Fibroblast of the conjunctiva (primary cell): ENCODE data around the gene SNX8.
A peak's percentile ranks its signal among the peaks of the same experiment; 100 is the strongest.
"Not testable (repeated sequence)": the region's sequence is repeated elsewhere in the genome, so short reads cannot be mapped to it uniquely, and the experiment has no call there.

Experiments
- DNase-seq: peaks from one replicate; pipeline ENCODE4 v3.0.0-alpha.2; 2010; ENCODE audit warnings: low read depth

Gene SNX8

DNA sequence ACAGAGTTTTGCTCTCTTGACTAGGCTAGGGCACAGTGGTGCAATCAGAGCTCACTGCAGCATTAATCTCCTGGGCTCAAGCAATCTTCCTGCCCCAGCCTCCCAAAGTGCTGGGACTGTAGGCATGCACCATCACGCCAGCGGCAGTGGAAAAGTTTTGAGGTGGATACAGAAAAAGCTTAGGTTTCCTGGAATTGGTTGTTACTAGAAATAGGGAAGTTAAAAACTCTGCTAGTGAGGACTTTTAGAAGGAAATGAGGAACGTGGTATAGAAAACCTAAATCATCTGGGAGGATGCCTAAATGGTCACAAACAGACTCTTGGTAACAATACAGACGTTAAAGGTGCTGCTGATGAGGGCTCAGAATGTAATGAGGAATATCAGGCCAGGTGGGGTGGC is 10.9 kb upstream of the SNX8 start:
- DNase-seq = no peak

DNA sequence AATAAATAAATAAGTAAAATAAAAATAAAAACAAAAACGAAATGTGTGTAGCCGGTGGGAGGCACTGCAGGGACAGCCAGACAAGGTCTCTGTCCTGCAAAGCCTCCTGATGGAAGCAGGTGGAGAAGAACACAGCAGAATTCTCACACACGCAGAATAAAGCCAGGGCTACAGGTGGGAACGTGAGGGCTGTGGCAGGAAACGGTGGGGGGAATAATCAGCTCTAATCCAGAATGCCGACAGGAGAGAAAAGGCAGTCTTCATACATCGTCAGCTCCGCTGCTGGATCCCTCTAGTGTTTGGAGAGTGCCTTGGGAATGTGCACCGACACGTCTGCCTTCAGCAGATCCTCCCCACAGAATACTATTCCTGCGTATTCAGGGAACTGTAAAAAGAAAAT is 6.8 kb upstream of the SNX8 start:
- no peak for DNase-seq

GRCh38 chr7:2317556-2318293 is 3.5 kb upstream of the SNX8 start:
- no peak for DNase-seq

DNA sequence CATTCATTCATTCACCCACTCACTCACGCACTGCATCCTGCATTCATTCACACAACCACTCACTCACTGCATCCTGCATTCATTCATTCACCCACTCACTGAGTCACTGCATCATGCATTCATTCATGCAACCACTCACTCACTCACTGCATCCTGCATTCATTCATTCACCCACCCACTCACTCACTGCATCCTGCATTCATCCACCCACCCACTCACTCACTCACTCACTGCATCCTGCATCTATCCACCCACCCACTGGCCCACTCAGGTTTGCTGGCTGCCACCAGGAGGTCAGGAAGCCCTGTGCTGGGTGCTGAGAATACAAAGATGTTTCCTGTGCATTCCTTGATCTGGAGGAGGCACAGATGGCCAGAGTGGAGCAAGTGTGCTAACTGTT is 2.3 kb upstream of the SNX8 start:
- no peak for DNase-seq

DNA sequence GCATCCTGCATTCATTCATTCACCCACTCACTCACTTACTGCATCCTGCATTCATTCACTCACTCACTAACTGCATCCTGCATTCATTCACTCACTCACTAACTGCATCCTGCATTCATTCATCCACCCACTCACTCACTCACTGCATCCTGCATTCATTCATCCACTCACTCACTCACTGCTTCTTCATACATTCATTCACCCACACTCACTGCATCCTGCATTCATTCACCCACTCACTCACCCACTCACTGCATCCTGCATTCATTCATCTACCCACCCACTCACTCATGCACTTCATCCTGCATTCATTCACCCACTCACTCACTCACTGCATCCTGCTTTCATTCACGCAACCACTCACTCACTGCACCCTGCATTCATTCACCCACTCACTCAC is 1.5 kb upstream of the SNX8 start:
- DNase-seq = no peak

DNA sequence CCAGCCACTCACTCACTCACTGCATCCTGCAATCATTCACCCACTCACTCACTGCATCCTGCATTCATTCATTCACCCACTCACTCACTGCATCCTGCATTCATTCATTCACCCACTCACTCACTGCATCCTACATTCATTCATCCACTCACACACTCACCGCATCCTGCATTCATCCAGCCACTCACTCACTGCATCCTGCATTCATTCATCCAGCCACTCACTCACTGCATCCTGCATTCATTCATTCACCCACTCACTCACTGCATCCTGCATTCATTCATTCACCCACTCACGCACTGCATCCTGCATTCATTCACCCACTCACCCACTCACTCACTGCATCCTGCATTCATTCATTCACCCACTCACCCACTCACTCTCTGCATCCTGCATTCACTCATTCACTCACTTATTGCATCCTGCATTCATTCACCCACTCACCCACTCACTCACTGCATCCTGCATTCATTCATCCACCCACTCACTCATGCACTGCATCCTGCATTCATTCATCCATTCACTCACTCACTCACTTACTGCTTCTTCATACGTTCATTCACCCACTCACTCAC is 802 bp upstream of the SNX8 start:
- DNase-seq = not testable (repeated sequence)

DNA sequence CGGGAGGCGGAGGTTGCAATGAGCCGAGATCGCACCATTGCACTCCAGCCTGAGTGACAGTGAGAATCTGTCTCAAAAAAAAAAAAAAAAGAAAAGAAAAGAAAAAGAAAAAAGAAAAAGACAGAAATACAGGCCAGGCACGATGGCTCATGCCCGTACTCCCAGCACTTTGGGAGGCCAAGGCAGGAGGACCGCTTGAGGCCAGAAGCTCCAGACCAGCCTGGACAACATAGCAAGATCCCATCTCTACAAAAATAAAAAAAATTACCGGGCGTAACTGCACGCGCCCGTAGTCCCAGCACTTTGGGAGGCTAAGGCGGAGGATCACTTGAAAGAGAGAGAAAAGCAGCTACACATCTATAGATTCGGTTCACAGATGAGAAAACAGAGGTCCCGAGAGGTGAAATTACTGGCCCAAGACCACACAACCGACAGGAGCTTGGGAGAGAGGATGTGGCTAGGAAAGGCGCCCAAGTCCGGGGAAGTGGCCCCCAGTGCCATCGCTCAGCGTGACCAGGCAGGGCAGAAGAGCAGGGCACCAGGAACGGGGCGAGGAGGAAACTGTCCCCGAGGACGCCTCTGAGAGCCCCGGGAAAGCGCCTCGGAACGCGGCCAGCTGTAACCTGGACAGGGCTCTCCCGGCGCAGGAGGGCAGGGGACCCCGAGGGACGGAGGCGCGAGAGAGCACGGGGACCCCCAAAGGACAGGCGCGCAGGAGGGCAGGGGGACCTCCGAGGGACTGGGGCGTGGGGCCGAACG is 612 bp downstream of the SNX8 start:
- no peak for DNase-seq

- no peak for DNase-seq
Measured at GRCh38 chr7:2312267-2312929, 1.8 kb downstream of the SNX8 start.

DNA sequence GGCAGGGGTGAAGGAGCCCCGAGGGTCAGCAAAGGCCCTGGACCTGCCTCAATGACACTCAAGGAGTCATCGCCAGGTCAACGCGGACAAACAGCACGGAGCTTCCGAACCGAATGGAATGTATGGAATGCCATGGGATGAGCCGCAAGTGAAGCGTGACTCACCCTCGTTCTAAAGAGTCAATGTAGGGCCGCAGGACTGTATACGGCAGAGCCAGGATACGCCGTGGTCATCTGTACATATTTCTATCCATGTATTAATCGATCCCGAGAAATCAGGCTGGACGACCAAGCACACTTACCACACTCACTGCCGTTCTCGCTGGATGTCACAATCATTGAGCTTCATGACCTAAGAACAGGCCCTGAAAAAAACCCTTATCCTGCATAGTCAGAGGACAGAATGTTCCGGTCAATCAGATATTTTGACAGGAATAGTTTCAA is 4.3 kb downstream of the SNX8 start:
- DNase-seq = peak; percentile 56

GRCh38 chr7:2307690-2308107 is 6.5 kb downstream of the SNX8 start:
- no peak for DNase-seq

DNA sequence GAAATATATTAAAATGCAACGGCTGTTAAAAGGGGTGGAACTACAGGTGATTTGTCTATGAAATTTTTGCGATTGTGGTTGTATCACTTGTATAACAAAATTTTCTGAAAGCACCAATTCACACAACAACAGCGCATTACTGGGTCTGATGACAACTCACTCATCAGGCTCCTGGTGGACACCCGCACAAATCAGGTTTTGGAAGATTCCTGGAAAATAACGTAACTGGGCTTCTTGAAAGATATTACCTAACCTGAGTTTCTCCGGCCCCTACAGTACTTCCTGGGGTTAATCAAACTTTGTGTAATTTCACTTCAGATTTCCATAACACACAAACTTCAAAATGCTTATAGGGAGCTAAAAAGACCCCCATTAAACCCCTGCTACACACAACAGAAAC is 7.6 kb downstream of the SNX8 start:
- DNase-seq = no peak

GRCh38 chr7:2305258-2305657 is 9.0 kb downstream of the SNX8 start:
- DNase-seq = not testable (repeated sequence)

GRCh38 chr7:2303520-2303919 is 10.7 kb downstream of the SNX8 start:
- DNase-seq = not testable (repeated sequence)

DNA sequence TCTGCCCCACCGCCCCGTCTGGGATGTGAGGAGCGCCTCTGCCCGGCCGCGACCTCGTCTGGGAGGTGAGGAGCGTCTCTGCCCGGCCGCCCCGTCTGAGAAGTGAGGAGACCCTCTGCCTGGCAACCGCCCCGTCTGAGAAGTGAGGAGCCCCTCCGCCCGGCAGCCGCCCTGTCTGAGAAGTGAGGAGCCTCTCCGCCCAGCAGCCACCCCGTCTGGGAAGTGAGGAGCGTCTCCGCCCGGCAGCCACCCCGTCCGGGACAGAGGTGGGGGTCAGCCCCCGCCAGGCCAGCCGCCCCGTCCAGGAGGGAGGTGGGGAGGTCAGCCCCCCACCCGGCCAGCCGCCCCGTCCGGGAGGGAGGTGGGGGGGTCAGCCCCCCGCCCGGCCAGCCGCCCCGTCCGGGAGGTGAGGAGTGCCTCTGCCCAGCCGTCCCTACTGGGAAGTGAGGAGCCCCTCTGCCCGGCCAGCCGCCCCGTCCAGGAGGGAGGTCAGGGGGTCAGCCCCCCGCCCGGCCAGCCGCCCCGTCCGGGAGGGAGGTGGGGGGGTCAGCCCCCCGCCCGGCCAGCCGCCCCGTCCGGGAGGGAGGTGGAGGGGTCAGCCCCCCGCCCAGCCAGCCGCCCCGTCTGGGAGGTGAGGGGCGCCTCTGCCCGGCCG is 11.4 kb downstream of the SNX8 start:
- not testable (repeated sequence) for DNase-seq

DNA sequence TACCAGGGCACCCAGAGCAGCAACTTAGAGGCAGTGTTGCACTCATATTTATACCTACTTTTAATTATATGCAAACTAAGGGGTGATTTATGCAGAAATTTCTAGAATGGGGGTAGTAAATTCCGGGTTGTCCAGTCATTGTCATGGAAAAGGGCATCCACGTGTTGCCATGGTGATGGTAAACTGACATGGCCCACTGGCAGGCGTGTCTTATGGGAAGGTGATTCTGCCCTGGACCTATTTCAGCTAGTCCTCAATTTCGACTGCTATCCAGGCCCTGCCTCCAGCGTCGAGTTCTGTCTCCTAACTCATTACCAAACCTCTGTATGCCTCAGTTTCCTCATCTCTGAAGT is 12.8 kb downstream of the SNX8 start:
- no peak for DNase-seq

- no peak for DNase-seq
Measured at GRCh38 chr7:2299870-2300512, 14.2 kb downstream of the SNX8 start.

DNA sequence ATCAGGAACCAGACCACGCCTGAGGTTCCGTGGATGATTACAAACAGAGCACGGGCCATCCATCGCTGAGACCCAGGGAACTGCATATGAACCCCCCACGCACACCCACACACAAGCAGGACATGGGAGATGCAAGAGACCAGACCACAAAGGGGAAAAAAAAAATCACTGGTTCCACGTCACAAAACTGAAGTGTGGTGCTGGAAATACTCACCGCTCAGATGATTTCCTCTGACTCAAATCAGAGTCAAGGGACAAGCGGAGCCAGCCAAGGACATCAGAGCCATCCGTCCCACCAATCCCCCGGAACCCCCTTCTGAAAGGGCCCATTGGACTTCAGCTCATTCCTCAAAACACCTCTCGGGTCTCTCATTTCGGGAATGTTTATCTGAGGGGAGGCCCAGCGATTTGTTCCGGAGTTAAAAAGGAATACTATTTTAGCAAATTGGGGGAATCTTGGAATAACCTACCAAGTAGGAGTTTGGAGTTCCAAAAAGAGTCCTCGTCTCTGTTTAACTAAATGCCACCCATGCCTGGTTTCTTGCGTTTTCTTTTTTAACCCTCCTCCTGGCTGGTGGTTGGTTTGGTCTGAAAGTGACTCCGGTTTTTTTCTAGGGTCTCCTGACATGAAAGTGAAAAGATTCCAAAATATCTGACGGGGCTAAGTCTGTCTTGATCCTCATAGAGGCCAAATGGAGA is 15.0 kb downstream of the SNX8 start:
- no peak for DNase-seq

DNA sequence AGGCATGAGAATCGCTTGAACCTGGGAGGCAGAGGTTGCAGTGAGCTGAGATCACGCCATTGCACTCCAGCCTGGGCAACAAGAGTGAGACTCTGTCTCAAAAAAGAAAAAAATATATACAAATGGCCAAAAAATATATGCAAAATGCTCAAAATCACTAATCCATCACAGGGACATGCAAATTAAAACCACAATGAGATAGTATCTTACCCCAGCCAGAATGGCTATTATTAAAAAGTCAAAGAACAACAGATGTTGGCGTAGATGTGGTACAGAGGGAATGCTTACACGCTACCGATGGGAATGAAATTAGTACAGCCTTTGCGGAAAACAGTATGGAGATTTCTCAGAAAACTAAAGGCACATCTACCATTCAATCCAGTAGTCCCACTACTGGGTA is 17.4 kb downstream of the SNX8 start:
- no peak for DNase-seq

DNA sequence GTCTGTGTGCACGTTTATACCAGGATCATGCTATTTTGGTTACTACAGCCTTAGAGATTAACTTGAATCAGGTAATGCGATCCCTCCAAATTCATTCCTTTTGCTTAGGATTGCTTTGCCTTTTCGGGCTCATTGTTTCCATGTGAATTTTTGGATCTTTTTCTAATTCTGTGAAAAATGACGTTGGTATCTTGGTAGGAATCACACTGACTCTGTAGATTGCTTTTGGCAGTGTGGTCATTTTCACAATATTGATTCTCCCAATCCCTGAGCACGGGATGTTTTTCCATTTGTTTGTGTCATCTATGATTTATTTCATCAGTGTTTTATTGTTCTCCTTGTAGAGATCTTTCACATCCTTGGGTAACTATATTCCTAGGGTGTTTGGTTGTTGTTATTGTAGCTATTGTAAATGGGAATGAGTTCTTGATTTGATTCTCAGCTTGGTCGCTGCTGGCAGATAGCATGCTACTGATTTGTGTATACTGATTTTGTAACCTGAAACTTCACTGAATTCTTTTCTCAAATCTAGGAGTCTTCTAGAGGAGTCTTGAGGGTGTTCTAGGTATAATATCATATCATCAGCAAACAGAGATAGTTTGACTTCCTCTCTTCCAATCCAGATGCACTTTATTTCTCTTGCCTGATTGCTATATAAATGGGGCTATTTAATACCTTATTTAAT is 18.2 kb downstream of the SNX8 start:
- no peak for DNase-seq

DNA sequence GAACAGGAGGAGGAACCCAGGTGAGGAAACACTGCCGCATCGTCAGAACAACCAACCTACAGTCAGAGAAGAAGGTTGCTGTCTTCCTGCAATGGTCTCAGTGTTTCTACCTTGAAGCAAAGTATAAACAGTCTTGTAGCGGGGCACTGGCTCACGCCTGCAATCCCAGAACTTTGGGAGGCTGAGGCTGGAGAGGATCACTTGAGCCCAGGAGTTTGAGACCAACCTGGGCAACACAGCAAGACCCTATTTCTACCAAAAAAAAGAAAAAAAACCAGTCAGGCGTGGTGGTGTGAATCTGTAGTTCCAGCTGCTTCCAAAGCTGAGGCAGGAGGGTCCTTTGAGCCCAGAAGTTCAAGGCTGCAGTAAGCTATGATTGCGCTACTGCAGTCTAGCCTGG is 23.4 kb downstream of the SNX8 start:
- no peak for DNase-seq

DNA sequence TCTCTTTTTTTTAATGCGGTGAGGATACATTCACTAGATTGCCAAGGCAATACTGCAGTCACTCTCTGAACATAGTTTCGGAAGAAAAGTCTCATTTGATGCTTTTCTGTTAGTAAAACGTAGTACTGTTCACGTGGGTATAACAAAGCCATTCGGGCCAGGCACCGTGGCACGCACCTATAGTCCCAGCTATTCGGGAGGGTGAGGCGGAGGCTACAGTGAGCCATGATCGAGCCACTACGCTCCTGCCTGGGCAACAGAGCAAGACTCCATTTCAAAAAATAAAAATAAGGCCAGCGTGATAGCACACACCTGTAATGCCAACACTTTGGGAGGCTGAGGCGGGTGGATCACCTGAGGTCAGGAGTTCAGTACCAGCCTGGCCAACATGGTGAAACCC is 24.6 kb downstream of the SNX8 start:
- no peak for DNase-seq
